ENCODE data around the gene HOXA9. TPM values are rescaled to one million over a fixed set of nuclear protein-coding genes. Genes with fewer than 3 reads are reported as not detected.
A peak's percentile ranks its signal among the peaks of the same experiment; 100 is the strongest.

The HOXA9 gene
- total RNA-seq, 4 donors from 2014 or later = 25.7 to 71.2 (median 46.1) TPM

- H3K4me3 ChIP-seq = peak overlapping the region in 3 of 4 donors; percentile 37 to 84 (median 81)
- H3K36me3 ChIP-seq = no peaks in the 10 kb centered on the region
- peaks cover 0 to 22% (median 11%) of the 10 kb centered on the region in 4 donors for H3K4me1 ChIP-seq
- H3K27ac ChIP-seq = peak overlapping the region in 3 of 4 donors; percentile 85 to 88 (median 87)
- TF ChIP-seq CTCF (IDR thresholded peaks at IDR 0.05) = no peak
- TF ChIP-seq POLR2A (IDR thresholded peaks at IDR 0.05) = no peak
- H3K9me3 ChIP-seq = no peaks in the 10 kb centered on the region
- H3K27me3 ChIP-seq = peaks cover 0 to 16% of the 10 kb centered on the region in 2 donors
- peak in 2 of 3 donors; percentile 46 to 56 for DNase-seq
Observed at GRCh38 chr7:27172315-27172774, 7.0 kb upstream of the HOXA9 start.

- DNase-seq = peak in 2 of 3 donors; percentile 54 to 68
- no peaks in the 10 kb centered on the region for H3K9me3 ChIP-seq
- TF ChIP-seq POLR2A (IDR thresholded peaks at IDR 0.05) (peak in 1 of 2 donors; percentile 16), CTCF (IDR thresholded peaks at IDR 0.05) (no peak)
- H3K36me3 ChIP-seq = no peaks in the 10 kb centered on the region
- peaks cover 0 to 16% of the 10 kb centered on the region in 2 donors for H3K27me3 ChIP-seq
- H3K4me1 ChIP-seq = peaks cover 0 to 22% (median 11%) of the 10 kb centered on the region in 4 donors
- peak overlapping the region in 3 of 4 donors; percentile 85 to 88 (median 87) for H3K27ac ChIP-seq
- H3K4me3 ChIP-seq = peak overlapping the region in 3 of 4 donors; percentile 37 to 84 (median 81)
Observed at GRCh38 chr7:27171637-27172314, 6.4 kb upstream of the HOXA9 start.

- no peaks in the 10 kb centered on the region for H3K36me3 ChIP-seq
- H3K4me1 ChIP-seq = peaks cover 0 to 24% (median 13%) of the 10 kb centered on the region in 4 donors
- TF ChIP-seq POLR2A (IDR thresholded peaks at IDR 0.05) = no peak
- TF ChIP-seq CTCF (IDR thresholded peaks at IDR 0.05) = no peak
- DNase-seq = peak in 2 of 3 donors; percentile 74 to 77
- H3K27ac ChIP-seq = peak overlapping the region in 3 of 4 donors; percentile 85 to 88 (median 87)
- peaks cover 0 to 3% (median 0%) of the 10 kb centered on the region in 4 donors for H3K9me3 ChIP-seq
- peak overlapping the region in 2 of 4 donors; percentile 81 to 84 for H3K4me3 ChIP-seq
- H3K27me3 ChIP-seq = peaks cover 0 to 21% of the 10 kb centered on the region in 2 donors
Observed at GRCh38 chr7:27171325-27171636, 5.9 kb upstream of the HOXA9 start.

- H3K27me3 ChIP-seq = peaks cover 0 to 22% of the 10 kb centered on the region in 2 donors
- H3K27ac ChIP-seq = peak overlapping the region in 3 of 4 donors; percentile 85 to 89 (median 87)
- DNase-seq = no peak
- no peaks in the 10 kb centered on the region for H3K36me3 ChIP-seq
- peaks cover 0 to 28% (median 16%) of the 10 kb centered on the region in 4 donors for H3K4me1 ChIP-seq
- peak overlapping the region in 3 of 4 donors; percentile 33 to 84 (median 81) for H3K4me3 ChIP-seq
- TF ChIP-seq POLR2A (IDR thresholded peaks at IDR 0.05) = no peak
- TF ChIP-seq CTCF (IDR thresholded peaks at IDR 0.05) = no peak
- H3K9me3 ChIP-seq = peaks cover 0 to 9% (median 0%) of the 10 kb centered on the region in 4 donors
Observed at GRCh38 chr7:27170426-27171324, 5.3 kb upstream of the HOXA9 start.

- Histone ChIP-seq H3K36me3 (no peaks in the 10 kb centered on the region), H3K27me3 (peaks cover 0 to 22% of the 10 kb centered on the region in 2 donors), H3K27ac (peak overlapping the region; percentile 51 to 89 (median 77)), H3K4me1 (peaks cover 0 to 27% (median 12%) of the 10 kb centered on the region in 4 donors), H3K9me3 (peaks cover 0 to 13% (median 0%) of the 10 kb centered on the region in 4 donors), H3K4me3 (peak overlapping the region; percentile 11 to 81 (median 45))
- TF ChIP-seq CTCF (IDR thresholded peaks at IDR 0.05) (no peak), POLR2A (IDR thresholded peaks at IDR 0.05) (no peak)
- peak in 2 of 3 donors; percentile 48 to 68 for DNase-seq
Observed at GRCh38 chr7:27169658-27170425, 4.5 kb upstream of the HOXA9 start.

Measured in Peyer's patch (tissue), 4 donors.